Measurements from ENCODE around the gene ZFHX3. TPM values are rescaled to one million over a fixed set of nuclear protein-coding genes. Genes with fewer than 3 reads are reported as not detected.

ZFHX3 gene
- total RNA-seq, 1 donor from 2014 or later: 3.6 TPM

DNA sequence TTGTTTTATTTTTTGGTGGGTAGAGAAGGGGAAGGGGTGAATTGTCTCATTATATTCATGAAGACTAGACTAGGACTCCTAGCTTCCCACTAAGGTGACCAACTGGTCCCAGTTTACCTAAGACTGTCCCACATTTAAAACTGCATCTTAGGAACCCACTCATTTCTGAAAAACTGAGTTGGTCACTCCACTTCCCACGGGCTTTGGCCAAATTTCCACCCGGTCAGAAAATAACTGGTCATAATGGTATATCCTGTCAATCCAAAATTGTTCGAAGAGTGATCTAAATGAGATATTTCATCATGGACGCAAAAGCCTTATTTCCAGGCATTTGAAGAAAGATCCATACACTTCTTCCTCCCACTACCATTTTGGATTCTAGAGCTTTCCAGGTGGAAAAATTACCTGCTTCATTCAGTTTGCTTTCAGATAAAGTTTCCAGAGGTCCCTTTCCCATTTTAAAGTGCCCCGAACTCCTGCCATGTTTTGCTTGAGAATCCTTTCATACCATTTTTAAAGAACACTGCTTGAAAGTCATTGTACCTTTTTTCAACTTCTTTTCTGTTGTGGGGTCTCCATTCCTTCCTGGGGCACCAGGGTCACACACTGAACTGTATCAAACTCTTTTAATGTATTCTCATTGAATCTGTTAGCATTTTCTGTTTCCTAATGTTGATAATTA, 21.8 kb upstream of the ZFHX3 start:
- no peak for DNase-seq (ENCODE audit: low read depth)

- peak; percentile 96 for DNase-seq (ENCODE audit: low read depth)
Observed at GRCh38 chr16:73068541-73069401, 20.8 kb upstream of the ZFHX3 start.

DNA sequence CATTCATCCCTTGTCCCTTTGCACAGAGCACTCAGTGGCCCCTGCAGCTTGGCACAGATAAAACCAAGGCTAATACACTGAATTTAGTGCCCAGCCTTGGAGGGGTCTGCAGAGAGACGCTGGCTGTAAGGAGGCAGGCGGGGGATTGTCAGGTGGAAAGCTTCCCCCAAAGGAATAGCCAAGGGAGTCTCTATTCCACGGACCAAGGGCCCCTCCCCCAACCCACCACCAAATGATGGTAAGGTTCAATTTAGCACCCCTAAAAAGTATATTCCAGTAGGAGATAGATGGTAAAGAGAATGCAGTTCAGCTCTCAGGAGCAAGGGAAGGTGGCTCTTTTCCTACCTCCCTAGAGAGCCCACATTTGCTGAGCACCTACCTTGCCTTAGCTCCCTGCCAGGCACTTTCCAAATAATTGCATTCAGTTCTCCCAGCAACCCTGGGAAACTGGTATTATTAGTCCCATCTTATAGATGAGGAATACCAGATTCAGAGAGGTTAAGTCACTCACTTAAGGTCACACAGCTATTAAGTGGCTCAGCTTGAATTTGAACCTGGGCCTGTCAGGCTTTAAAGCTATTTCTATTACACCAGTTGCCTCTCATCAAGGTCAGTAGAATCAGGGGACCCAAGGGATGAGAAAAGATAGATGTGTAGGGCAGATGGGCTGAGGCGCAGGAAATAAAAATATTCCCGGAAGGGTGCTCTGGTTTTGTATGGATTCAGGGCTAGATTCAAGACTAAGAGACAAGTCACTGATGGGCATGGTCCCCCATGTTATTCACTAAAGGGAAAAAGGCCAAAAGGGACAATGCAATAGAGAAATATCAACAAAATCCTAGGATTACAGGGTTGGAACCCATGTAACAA, 20.0 kb upstream of the ZFHX3 start:
- no peak for DNase-seq (ENCODE audit: low read depth)

GRCh38 chr16:73066927-73067670, 19.2 kb upstream of the ZFHX3 start:
- DNase-seq (ENCODE audit: low read depth): no peak

GRCh38 chr16:73066331-73066926, 18.5 kb upstream of the ZFHX3 start:
- DNase-seq (ENCODE audit: low read depth): no peak

GRCh38 chr16:73065632-73066330, 17.9 kb upstream of the ZFHX3 start:
- DNase-seq (ENCODE audit: low read depth): no peak

DNA sequence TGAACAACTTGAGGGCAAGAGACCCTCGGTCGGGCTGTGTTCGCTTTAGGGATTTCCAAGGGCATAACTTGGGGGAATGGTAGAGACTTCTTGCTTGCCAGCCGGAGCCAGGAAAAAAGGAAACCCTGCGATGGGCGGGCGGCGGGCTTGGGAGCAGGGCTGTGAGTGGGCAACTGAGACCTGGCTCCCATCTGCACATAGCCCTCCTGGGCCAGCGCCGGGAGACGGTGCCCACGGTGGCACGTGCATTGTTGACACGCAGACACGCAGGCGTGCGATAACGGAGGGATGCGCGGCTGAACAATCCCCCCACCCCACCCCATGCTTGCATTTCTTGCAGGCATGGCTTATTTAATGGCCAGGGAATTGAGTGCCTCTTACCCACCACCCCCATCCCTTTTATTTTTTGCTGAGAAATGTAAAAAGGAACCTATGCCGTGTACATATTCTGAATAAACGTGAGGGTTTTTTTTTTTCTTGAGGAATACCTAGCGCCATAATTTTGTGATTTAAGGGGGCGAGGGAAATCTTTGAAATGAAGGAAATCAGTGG, 17.1 kb upstream of the ZFHX3 start:
- no peak for DNase-seq (ENCODE audit: low read depth)

- DNase-seq (ENCODE audit: low read depth): peak; percentile 70
Observed at GRCh38 chr16:73064212-73064993, 16.5 kb upstream of the ZFHX3 start.

- no peak for DNase-seq (ENCODE audit: low read depth)
Observed at GRCh38 chr16:73063854-73064211, 15.9 kb upstream of the ZFHX3 start.

- DNase-seq (ENCODE audit: low read depth): no peak
Observed at GRCh38 chr16:73062743-73063733, 15.1 kb upstream of the ZFHX3 start.

GRCh38 chr16:73062001-73062616, 14.2 kb upstream of the ZFHX3 start:
- DNase-seq (ENCODE audit: low read depth): no peak

GRCh38 chr16:73060892-73061490, 13.1 kb upstream of the ZFHX3 start:
- DNase-seq (ENCODE audit: low read depth): peak; percentile 26

DNA sequence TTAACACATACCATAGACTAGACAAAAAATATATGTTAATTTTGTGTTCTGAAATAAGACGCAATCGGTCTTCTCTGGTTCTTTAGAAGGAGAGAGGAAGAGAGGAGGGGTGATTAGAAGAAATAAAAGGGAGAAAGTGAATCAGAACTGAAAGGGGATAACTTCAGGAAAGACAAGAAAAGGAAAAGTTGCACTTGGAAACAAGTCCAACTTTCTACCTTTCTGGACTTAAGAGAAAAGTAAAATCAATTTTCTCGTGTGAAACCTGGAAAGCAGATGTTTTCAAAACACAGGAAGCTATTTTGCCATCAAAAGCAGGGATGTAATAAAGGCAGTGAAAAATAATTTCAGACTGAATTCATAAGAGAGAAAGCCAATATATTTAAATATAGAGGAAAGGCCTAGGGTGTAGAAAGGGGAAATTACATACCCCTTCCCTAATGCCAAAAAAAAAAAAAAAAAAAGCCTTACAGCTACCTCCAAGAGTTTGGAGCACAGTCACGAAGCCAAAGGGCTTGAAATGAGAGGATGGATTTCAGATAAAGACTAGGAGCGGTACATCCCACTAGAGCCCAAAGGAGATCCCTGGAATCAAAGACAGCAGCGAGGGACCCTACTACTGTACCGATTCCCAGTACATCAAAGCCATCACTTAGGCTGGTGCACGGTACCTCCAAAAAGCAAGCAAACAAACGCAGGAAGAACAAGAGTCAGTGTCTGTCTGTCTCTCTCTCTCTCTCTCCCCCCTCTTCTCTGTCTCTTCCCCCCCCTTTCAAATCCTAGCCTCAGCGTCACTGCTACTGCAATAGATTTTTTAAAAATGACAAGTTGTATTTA, 12.1 kb upstream of the ZFHX3 start:
- peak; percentile 35 for DNase-seq (ENCODE audit: low read depth)

DNA sequence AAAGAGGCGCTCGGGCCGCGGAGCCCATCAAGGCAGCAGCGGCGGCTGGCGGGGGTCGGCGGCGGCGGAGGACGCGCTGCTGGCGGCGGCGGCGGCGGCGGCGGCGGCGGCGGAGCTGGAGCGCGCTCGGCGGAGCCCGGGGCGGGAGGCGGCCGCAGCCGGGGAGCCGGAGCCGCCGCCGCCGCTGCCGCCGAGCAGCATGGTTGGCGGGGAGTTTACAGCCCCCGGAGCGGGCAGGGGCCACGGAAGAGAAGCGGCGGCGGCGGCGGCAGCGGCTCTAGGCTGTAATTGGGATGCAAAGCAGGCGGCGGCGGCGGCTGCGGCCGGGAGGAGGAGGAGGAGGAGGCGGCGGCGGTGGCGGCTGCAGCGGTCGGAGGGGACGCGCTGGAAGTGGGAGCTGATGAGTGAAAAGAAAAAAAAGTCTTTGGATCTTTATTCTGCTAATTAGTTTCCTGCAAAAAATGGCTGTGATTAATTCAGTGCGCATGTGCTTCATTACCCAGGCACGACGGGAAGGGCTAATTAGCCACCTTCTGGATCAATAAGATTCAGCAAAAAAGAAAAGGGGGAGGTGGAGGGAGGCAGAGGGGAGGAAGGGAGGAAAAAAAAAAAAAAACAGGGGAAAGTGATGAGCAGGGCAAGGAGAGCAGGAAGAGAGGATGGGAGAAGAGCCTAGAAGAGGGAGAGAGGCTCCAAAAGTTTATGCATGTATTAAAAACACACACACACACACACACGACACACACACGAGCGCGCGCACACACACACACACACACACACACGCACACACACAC, 10.9 kb upstream of the ZFHX3 start:
- DNase-seq (ENCODE audit: low read depth): peak; percentile 68

DNA sequence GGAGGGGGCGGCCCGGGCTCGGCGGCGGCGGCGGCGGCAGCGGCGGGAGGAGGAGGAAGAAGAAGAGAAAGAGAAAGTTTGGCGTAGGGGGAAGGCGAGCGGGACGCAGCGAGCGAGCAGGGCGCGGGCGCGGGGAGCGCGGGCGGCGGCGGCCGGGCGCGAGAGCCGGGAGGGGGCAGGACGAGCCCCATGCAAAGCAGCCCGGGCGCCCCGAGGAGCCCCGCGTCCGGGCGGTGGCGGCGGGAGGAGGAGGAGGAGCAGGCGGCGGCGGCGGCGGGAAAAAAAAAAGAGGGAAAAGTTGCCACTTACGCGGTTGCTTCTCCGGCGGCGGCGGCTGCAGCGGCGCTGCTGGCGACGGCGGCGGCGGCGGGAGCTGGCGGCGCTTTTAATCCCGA, 10.3 kb upstream of the ZFHX3 start:
- peak; percentile 57 for DNase-seq (ENCODE audit: low read depth)

Measured in myocyte (in vitro differentiated cells).